ENCODE data around the gene MTMR12.
A peak's percentile ranks its signal among the peaks of the same experiment; 100 is the strongest.
"Not testable (repeated sequence)": the region's sequence is repeated elsewhere in the genome, so short reads cannot be mapped to it uniquely, and the experiment has no call there.

The MTMR12 gene

GRCh38 chr5:32232441-32233219 lies 80.1 kb downstream of the MTMR12 start:
- peak; percentile 66 for DNase-seq (ENCODE audit: low read depth)

- no peak for DNase-seq (ENCODE audit: low read depth)
Measured at GRCh38 chr5:32231929-32232328, 80.8 kb downstream of the MTMR12 start.

- no peak for DNase-seq (ENCODE audit: low read depth)
Measured at GRCh38 chr5:32231241-32231640, 81.5 kb downstream of the MTMR12 start.

GRCh38 chr5:32230356-32231099 lies 82.2 kb downstream of the MTMR12 start:
- DNase-seq (ENCODE audit: low read depth): no peak

- DNase-seq (ENCODE audit: low read depth): no peak
Measured at GRCh38 chr5:32229586-32229985, 83.2 kb downstream of the MTMR12 start.

GRCh38 chr5:32228816-32229215 lies 83.9 kb downstream of the MTMR12 start:
- DNase-seq (ENCODE audit: low read depth): no peak

- DNase-seq (ENCODE audit: low read depth): no peak
Measured at GRCh38 chr5:32225445-32225844, 87.3 kb downstream of the MTMR12 start.

GRCh38 chr5:32223972-32224609 lies 88.6 kb downstream of the MTMR12 start:
- no peak for DNase-seq (ENCODE audit: low read depth)

- DNase-seq (ENCODE audit: low read depth): no peak
Measured at GRCh38 chr5:32222723-32223470, 89.8 kb downstream of the MTMR12 start.

- no peak for DNase-seq (ENCODE audit: low read depth)
Measured at GRCh38 chr5:32217886-32218396, 94.8 kb downstream of the MTMR12 start.

GRCh38 chr5:32214344-32214743 lies 98.4 kb downstream of the MTMR12 start:
- not testable (repeated sequence) for DNase-seq (ENCODE audit: low read depth)

- DNase-seq (ENCODE audit: low read depth): no peak
Measured at GRCh38 chr5:32210151-32210550, 102.6 kb downstream of the MTMR12 start.

GRCh38 chr5:32208837-32209236 lies 103.9 kb downstream of the MTMR12 start:
- DNase-seq (ENCODE audit: low read depth): not testable (repeated sequence)

GRCh38 chr5:32207355-32207634 lies 105.4 kb downstream of the MTMR12 start:
- DNase-seq (ENCODE audit: low read depth): no peak

- DNase-seq (ENCODE audit: low read depth): no peak
Measured at GRCh38 chr5:32206509-32207354, 106.0 kb downstream of the MTMR12 start.

- DNase-seq (ENCODE audit: low read depth): no peak
Measured at GRCh38 chr5:32206053-32206452, 106.7 kb downstream of the MTMR12 start.

- DNase-seq (ENCODE audit: low read depth): no peak
Measured at GRCh38 chr5:32202394-32202793, 110.3 kb downstream of the MTMR12 start.

- no peak for DNase-seq (ENCODE audit: low read depth)
Measured at GRCh38 chr5:32201122-32201753, 111.5 kb downstream of the MTMR12 start.

- DNase-seq (ENCODE audit: low read depth): no peak
Measured at GRCh38 chr5:32197032-32197431, 115.7 kb downstream of the MTMR12 start.

GRCh38 chr5:32195265-32195664 lies 117.5 kb downstream of the MTMR12 start:
- DNase-seq (ENCODE audit: low read depth): no peak

- DNase-seq (ENCODE audit: low read depth): no peak
Measured at GRCh38 chr5:32193591-32193990, 119.1 kb downstream of the MTMR12 start.
